ENCODE results near the gene RAB18.

Gene RAB18

GRCh38 chr10:27540672-27541071 is 36.6 kb downstream of the RAB18 start:
- TF ChIP-seq SPI1 (IDR thresholded peaks at IDR 0.05; ENCODE audit: low read depth, low read length) (no peak), POLR2AphosphoS5 (IDR thresholded peaks at IDR 0.05; ENCODE audit: low read depth, low read length) (no peak), TAF1 (IDR thresholded peaks at IDR 0.05; ENCODE audit: low read depth, low read length) (no peak)
- DNase-seq (ENCODE audit: insufficient read length, low spot score) (no peak), FAIRE-seq (peak; percentile 5)

DNA sequence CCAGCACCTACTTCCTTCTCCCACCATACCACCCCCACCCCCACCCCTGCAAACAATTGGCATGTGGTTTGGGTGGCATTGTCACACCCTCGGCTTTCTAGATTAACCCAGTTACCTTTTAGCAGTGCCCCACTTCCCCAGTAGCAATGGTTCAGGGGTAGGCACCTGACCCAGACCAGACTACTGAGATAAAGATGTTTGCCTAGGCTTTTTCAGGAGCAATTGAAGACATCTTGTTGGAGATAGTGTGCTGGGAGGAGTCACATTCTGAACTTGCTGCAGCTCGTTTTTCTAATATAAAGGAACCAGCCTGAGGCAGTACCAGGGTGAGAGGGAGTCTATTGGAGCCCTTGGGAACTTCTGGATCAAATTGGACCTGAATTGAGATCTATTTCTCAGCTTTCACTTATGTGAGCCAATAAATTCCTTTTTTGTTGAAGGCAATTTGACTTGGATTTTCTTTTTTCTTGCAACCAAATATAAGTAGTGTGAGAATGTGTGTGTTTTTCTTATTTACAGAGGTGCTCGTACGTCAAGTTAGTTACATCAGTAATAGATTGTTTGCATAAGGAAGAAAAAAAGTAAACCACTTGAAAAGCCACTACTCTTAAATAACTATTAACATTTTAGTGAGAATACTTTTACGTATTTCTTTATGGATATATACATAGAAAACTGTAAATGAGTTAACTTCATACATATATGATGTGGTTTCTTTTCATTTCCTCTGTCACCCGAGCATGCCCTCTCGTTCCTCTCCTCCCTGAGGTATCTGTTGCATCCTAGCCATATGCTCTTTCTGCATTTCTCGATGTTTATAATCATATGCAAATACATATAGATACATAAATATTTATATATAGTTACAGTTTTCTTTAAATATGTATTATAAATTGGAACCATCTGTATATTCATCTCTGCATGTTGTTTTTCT is 38.0 kb downstream of the RAB18 start:
- DNase-seq (ENCODE audit: insufficient read length, low spot score) = no peak
- no peak for FAIRE-seq
- TF ChIP-seq POU2F2 (IDR thresholded peaks at IDR 0.05; ENCODE audit: low read depth, low read length) (no peak), SPI1 (IDR thresholded peaks at IDR 0.05; ENCODE audit: low read depth, low read length) (no peak), TAF1 (IDR thresholded peaks at IDR 0.05; ENCODE audit: low read depth, low read length) (no peak), POLR2AphosphoS5 (IDR thresholded peaks at IDR 0.05; ENCODE audit: low read depth, low read length) (no peak), POLR2A (IDR thresholded peaks at IDR 0.05; ENCODE audit: low read depth, low read length) (no peak), PAX5 (IDR thresholded peaks at IDR 0.05; ENCODE audit: insufficient read depth, low read length, severe bottlenecking) (no peak)

DNA sequence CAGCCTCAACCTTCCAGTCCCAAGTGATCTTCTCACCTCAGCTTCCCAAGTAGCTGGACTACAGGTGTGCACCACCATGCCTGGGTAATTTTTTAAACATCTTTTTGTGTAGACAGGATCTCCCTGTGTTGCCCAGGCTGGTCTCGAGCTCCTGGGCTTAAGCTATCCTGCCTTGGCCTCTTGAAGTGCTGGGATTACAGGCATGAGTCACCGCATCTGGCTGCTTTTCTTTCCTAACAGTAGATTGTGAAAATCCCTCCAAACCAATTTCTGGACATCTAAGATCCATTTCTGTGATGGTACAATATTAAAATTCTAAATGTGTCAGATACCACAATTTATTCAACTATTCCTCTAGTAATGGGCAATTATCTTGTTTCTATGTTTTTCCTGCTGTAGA is 38.7 kb downstream of the RAB18 start:
- DNase-seq (ENCODE audit: insufficient read length, low spot score) (no peak), FAIRE-seq (no peak)
- no peak for TF ChIP-seq TAF1 (IDR thresholded peaks at IDR 0.05; ENCODE audit: low read depth, low read length)
- TF ChIP-seq POU2F2 (IDR thresholded peaks at IDR 0.05; ENCODE audit: low read depth, low read length) = no peak
- no peak for TF ChIP-seq POLR2A (IDR thresholded peaks at IDR 0.05; ENCODE audit: low read depth, low read length)
- no peak for TF ChIP-seq SPI1 (IDR thresholded peaks at IDR 0.05; ENCODE audit: low read depth, low read length)
- TF ChIP-seq PAX5 (IDR thresholded peaks at IDR 0.05; ENCODE audit: insufficient read depth, low read length, severe bottlenecking) = no peak
- TF ChIP-seq POLR2AphosphoS5 (IDR thresholded peaks at IDR 0.05; ENCODE audit: low read depth, low read length) = no peak

DNA sequence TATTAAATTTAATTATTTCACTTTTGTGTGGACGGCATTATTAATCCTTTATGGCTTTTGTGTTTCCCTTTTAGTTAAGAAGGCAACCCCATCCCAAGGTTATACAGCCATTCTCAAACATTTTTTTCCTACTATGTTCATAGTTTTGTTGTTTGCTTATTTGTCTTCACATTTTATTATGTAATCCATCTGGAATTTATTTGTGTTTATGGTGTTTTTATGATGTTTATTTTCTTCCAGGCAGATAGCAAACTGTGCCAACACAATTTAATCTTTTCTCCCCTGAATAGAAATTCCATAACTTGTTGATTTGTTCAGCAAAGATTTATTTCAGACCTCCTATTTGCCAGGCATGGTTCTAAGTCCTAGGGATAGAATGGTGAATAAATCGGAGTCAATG is 42.9 kb downstream of the RAB18 start:
- DNase-seq (ENCODE audit: insufficient read length, low spot score) (no peak), FAIRE-seq (no peak)
- TF ChIP-seq POU2F2 (IDR thresholded peaks at IDR 0.05; ENCODE audit: low read depth, low read length) (no peak), POLR2A (IDR thresholded peaks at IDR 0.05; ENCODE audit: low read depth, low read length) (no peak), PAX5 (IDR thresholded peaks at IDR 0.05; ENCODE audit: insufficient read depth, low read length, severe bottlenecking) (no peak), TAF1 (IDR thresholded peaks at IDR 0.05; ENCODE audit: low read depth, low read length) (no peak), POLR2AphosphoS5 (IDR thresholded peaks at IDR 0.05; ENCODE audit: low read depth, low read length) (no peak), SPI1 (IDR thresholded peaks at IDR 0.05; ENCODE audit: low read depth, low read length) (no peak)

DNA sequence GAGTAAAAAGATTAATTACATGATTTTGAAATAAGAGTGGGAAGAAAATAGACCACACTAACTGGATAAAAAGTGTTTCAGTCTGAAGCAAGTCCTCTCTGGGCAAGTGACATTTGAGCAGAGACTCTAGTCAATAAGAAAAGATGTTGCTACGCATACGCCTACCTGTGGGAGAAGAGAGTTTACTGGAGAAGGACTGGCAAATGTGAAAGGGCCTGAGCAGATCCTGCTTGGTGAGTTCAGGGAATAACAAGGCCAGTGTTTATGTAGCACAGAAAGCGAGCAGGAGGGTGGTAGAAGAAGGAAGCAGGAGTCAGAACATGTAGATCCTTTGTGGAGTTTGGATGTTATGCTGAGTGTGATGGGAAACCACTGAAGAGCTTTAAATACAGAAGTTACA is 43.4 kb downstream of the RAB18 start:
- TF ChIP-seq PAX5 (IDR thresholded peaks at IDR 0.05; ENCODE audit: insufficient read depth, low read length, severe bottlenecking) = no peak
- TF ChIP-seq POU2F2 (IDR thresholded peaks at IDR 0.05; ENCODE audit: low read depth, low read length) = no peak
- TF ChIP-seq POLR2A (IDR thresholded peaks at IDR 0.05; ENCODE audit: low read depth, low read length) = no peak
- TF ChIP-seq POLR2AphosphoS5 (IDR thresholded peaks at IDR 0.05; ENCODE audit: low read depth, low read length) = no peak
- TF ChIP-seq TAF1 (IDR thresholded peaks at IDR 0.05; ENCODE audit: low read depth, low read length) = no peak
- TF ChIP-seq SPI1 (IDR thresholded peaks at IDR 0.05; ENCODE audit: low read depth, low read length) = no peak
- DNase-seq (ENCODE audit: insufficient read length, low spot score) (no peak), FAIRE-seq (no peak)

GRCh38 chr10:27550823-27551222 is 46.7 kb downstream of the RAB18 start:
- FAIRE-seq (no peak), DNase-seq (ENCODE audit: insufficient read length, low spot score) (no peak)
- no peak for TF ChIP-seq SPI1 (IDR thresholded peaks at IDR 0.05; ENCODE audit: low read depth, low read length)
- no peak for TF ChIP-seq PAX5 (IDR thresholded peaks at IDR 0.05; ENCODE audit: insufficient read depth, low read length, severe bottlenecking)
- no peak for TF ChIP-seq TAF1 (IDR thresholded peaks at IDR 0.05; ENCODE audit: low read depth, low read length)
- no peak for TF ChIP-seq POLR2A (IDR thresholded peaks at IDR 0.05; ENCODE audit: low read depth, low read length)
- TF ChIP-seq POLR2AphosphoS5 (IDR thresholded peaks at IDR 0.05; ENCODE audit: low read depth, low read length) = no peak

DNA sequence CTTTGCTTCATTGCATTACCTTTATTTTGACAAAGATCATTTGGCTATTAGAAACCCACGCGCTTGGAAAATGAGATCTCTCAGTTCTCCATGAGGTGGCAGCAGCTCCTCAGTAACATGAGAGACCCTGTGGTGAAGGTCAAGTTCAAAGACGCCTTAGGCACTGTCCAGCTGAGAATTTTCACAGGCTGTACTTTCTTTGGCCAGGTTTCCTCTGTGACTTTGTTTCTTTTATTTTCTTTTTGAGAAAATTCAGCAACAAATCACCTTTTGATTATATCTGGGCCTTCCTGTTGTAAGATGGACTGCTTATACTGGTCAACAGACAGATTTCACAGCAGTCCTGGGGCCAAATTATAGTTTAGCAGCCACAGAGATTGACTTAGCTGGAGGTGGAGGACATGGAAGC is 54.5 kb downstream of the RAB18 start:
- FAIRE-seq = no peak
- peak; percentile 31 for DNase-seq (ENCODE audit: insufficient read length, low spot score)
- TF ChIP-seq POU2F2 (IDR thresholded peaks at IDR 0.05; ENCODE audit: low read depth, low read length) (no peak), TAF1 (IDR thresholded peaks at IDR 0.05; ENCODE audit: low read depth, low read length) (no peak), POLR2AphosphoS5 (IDR thresholded peaks at IDR 0.05; ENCODE audit: low read depth, low read length) (no peak), POLR2A (IDR thresholded peaks at IDR 0.05; ENCODE audit: low read depth, low read length) (no peak), PAX5 (IDR thresholded peaks at IDR 0.05; ENCODE audit: insufficient read depth, low read length, severe bottlenecking) (no peak), SPI1 (IDR thresholded peaks at IDR 0.05; ENCODE audit: low read depth, low read length) (no peak)

DNA sequence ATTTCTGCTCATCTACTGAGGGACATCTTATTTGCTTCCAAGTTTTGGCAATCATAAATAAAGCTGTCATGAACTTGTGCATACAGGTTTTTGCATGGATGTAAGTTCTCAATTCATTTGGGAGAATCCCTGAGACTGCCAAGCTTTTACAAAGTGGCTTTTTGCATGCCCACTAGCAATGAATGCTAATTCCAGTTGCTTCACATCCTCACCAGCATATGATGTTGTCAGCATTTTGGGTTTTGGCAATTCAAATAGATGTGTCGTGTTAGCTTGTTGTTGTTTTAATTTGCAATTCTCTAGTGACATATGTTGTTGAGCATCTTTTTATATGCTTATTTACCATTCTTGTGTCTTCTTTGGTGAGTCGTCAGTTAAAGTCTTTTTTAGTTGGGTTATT is 57.2 kb downstream of the RAB18 start:
- DNase-seq (ENCODE audit: insufficient read length, low spot score) (no peak), FAIRE-seq (no peak)
- no peak for TF ChIP-seq TAF1 (IDR thresholded peaks at IDR 0.05; ENCODE audit: low read depth, low read length)
- TF ChIP-seq POLR2AphosphoS5 (IDR thresholded peaks at IDR 0.05; ENCODE audit: low read depth, low read length) = no peak
- TF ChIP-seq POLR2A (IDR thresholded peaks at IDR 0.05; ENCODE audit: low read depth, low read length) = no peak
- no peak for TF ChIP-seq PAX5 (IDR thresholded peaks at IDR 0.05; ENCODE audit: insufficient read depth, low read length, severe bottlenecking)
- TF ChIP-seq POU2F2 (IDR thresholded peaks at IDR 0.05; ENCODE audit: low read depth, low read length) = no peak
- TF ChIP-seq SPI1 (IDR thresholded peaks at IDR 0.05; ENCODE audit: low read depth, low read length) = no peak

GRCh38 chr10:27564398-27564797 is 60.3 kb downstream of the RAB18 start:
- TF ChIP-seq SPI1 (IDR thresholded peaks at IDR 0.05; ENCODE audit: low read depth, low read length) = no peak
- no peak for TF ChIP-seq POLR2A (IDR thresholded peaks at IDR 0.05; ENCODE audit: low read depth, low read length)
- no peak for TF ChIP-seq PAX5 (IDR thresholded peaks at IDR 0.05; ENCODE audit: insufficient read depth, low read length, severe bottlenecking)
- no peak for TF ChIP-seq POLR2AphosphoS5 (IDR thresholded peaks at IDR 0.05; ENCODE audit: low read depth, low read length)
- no peak for TF ChIP-seq TAF1 (IDR thresholded peaks at IDR 0.05; ENCODE audit: low read depth, low read length)
- no peak for TF ChIP-seq POU2F2 (IDR thresholded peaks at IDR 0.05; ENCODE audit: low read depth, low read length)
- no peak for DNase-seq (ENCODE audit: insufficient read length, low spot score)
- no peak for FAIRE-seq

Data from GM12891 (cell line).